SK-N-SH (cell line): ENCODE data around the gene MAP3K4. TPM values are rescaled to one million over a fixed set of nuclear protein-coding genes. Genes with fewer than 3 reads are reported as not detected.

Source experiments
- CTCF ChIA-PET: fragments of 300-600, 350-600 bp; formaldehyde crosslinking; extraction: SDS; loops from one replicate; lab custom pipeline; 2021; lab: Yijun Ruan, JAX
- POLR2A ChIA-PET: fragments of 350-600 bp; sonication (Branson Sonifier 250); formaldehyde crosslinking; extraction: SDS; loops from one replicate; lab custom pipeline; 2020; ENCODE audit warnings: antibody characterized with exemption, inconsistent platforms; lab: Yijun Ruan, JAX
- DNase-seq: peaks from one replicate; pipeline ENCODE4 v3.0.0; 2012
- H2AFZ ChIP-seq: fragments of 200-600 bp; sonication (generic); 2 replicates; pipeline ENCODE4 v1.8.1; 2016; ENCODE audit warnings: antibody characterized with exemption, mild to moderate bottlenecking, low read depth
- H3F3A ChIP-seq: fragments of 200-600 bp; sonication (generic); replicated peaks from 2 replicates; pipeline ENCODE3; 2016; ENCODE audit warnings: antibody characterized with exemption, mild to moderate bottlenecking; ENCODE audit not compliant: insufficient read depth
- H3K27ac ChIP-seq, 2 experiments: fragments of 200-500 bp in 1 of 2; fragments of 200-600 bp in 1 of 2; sonication (Bioruptor generic) in 1 of 2; sonication (generic), shearing (Covaris generic) in 1 of 2; 2 replicates each; pipeline versions ENCODE4 v1.5.1 to v1.6.1; 2014 to 2016; ENCODE audit warnings: low read depth in 2 of 2, inconsistent platforms in 1 of 2, low read length in 1 of 2, mild to moderate bottlenecking in 1 of 2, mixed read lengths in 1 of 2
- H3K27me3 ChIP-seq: fragments of 200-600 bp; sonication (generic), shearing (Covaris generic); 2 replicates; pipeline ENCODE4 v1.6.1; 2016; ENCODE audit warnings: mixed run types; ENCODE audit not compliant: insufficient read depth
- H3K36me3 ChIP-seq, 2 experiments: fragments of 200-500 bp in 1 of 2; fragments of 200-600 bp in 1 of 2; sonication (Bioruptor generic) in 1 of 2; sonication (generic) in 1 of 2; replicated peaks in 1 of 2; 2 replicates each; pipeline versions ENCODE3 to v1.5.1; 2014 to 2016; ENCODE audit warnings: low read length in 1 of 2, mild to moderate bottlenecking in 1 of 2; ENCODE audit not compliant: insufficient read depth in 2 of 2, control insufficient read depth in 1 of 2
- H3K4me1 ChIP-seq, 2 experiments: fragments of 200-500 bp in 1 of 2; fragments of 200-600 bp in 1 of 2; sonication (Bioruptor generic) in 1 of 2; sonication (generic), shearing (Covaris generic) in 1 of 2; 2 replicates each; pipeline versions ENCODE4 v1.5.1 to v1.6.1; 2014 to 2016; ENCODE audit warnings: low read depth in 1 of 2, low read length in 1 of 2, mixed run types in 1 of 2; ENCODE audit not compliant: insufficient read depth in 2 of 2, control insufficient read depth in 1 of 2
- H3K4me2 ChIP-seq: fragments of 200-600 bp; sonication (generic), shearing (Covaris generic); 2 replicates; pipeline ENCODE4 v1.6.1; 2017; ENCODE audit warnings: mixed run types
- H3K4me3 ChIP-seq, 2 experiments: fragments of 200-500 bp in 1 of 2; fragments of 200-600 bp in 1 of 2; sonication (Bioruptor generic) in 1 of 2; sonication (generic), shearing (Covaris generic) in 1 of 2; 2 replicates each; pipeline versions ENCODE4 v1.5.1 to v1.8.1; 2014 to 2016; ENCODE audit warnings: low read depth in 2 of 2, inconsistent platforms in 1 of 2, low read length in 1 of 2, mild to moderate bottlenecking in 1 of 2, mixed read lengths in 1 of 2, moderate library complexity in 1 of 2
- H3K79me2 ChIP-seq: fragments of 200-600 bp; sonication (generic); 2 replicates; pipeline ENCODE4 v1.8.1; 2017; ENCODE audit warnings: mild to moderate bottlenecking; ENCODE audit not compliant: insufficient read depth
- H3K9ac ChIP-seq: fragments of 200-600 bp; sonication (generic); 2 replicates; pipeline ENCODE4 v1.6.1; 2017; ENCODE audit warnings: mixed run types
- H3K9me2 ChIP-seq: fragments of 200-600 bp; sonication (generic); 2 replicates; pipeline ENCODE4 v1.6.1; 2017; ENCODE audit warnings: mixed run types
- H3K9me3 ChIP-seq: fragments of 200-600 bp; sonication (generic); 2 replicates; pipeline ENCODE4 v1.6.1; 2017; ENCODE audit warnings: mixed run types, mild to moderate bottlenecking, moderate library complexity
- H4K20me1 ChIP-seq: fragments of 200-600 bp; sonication (generic); 2 replicates; pipeline ENCODE4 v1.6.1; 2017; ENCODE audit warnings: mild to moderate bottlenecking, mixed run types; ENCODE audit not compliant: insufficient read depth
- CHD2 ChIP-seq: fragments of 150-350 bp; IDR thresholded peaks from 2 replicates; pipeline ENCODE4 v1.6.1; 2018; ENCODE audit warnings: low read length; ENCODE audit not compliant: partially characterized antibody
- CTCF ChIP-seq: fragments of 200-600 bp; sonication (generic); IDR thresholded peaks from 2 replicates; pipeline ENCODE4 v1.6.1; 2017; ENCODE audit warnings: antibody characterized with exemption, mild to moderate bottlenecking, moderate library complexity
- ELF1 ChIP-seq: IDR thresholded peaks from 2 replicates; pipeline ENCODE4 v1.4.0; 2012
- EZH2phosphoT487 ChIP-seq: fragments of 200-600 bp; sonication (generic); IDR thresholded peaks from 2 replicates; pipeline ENCODE4 v1.6.1; 2017; ENCODE audit warnings: low read depth, mixed run types, mild to moderate bottlenecking, antibody characterized with exemption, moderate library complexity, borderline replicate concordance
- FOXJ3 ChIP-seq: sonication (generic); formaldehyde crosslinking; IDR thresholded peaks from 2 replicates; pipeline ENCODE4 v1.5.1; 2020; ENCODE audit warnings: mild to moderate bottlenecking, missing genetic modification reagents
- FOXM1 ChIP-seq: IDR thresholded peaks from 2 replicates; pipeline ENCODE4 v1.4.0; 2012; ENCODE audit warnings: low read depth, mild to moderate bottlenecking
- GABPA ChIP-seq: IDR thresholded peaks from 2 replicates; pipeline ENCODE4 v1.4.0; 2012; ENCODE audit warnings: low read depth, mild to moderate bottlenecking
- IRF3 ChIP-seq: fragments of 150-350 bp; IDR thresholded peaks from 2 replicates; pipeline ENCODE4 v1.6.1; 2016; ENCODE audit warnings: mild to moderate bottlenecking, low read depth, low read length
- NFIC ChIP-seq: IDR thresholded peaks from 2 replicates; pipeline ENCODE4 v1.4.0; 2012; ENCODE audit warnings: borderline replicate concordance
- RAD21 ChIP-seq: IDR thresholded peaks from 2 replicates; pipeline ENCODE4 v1.6.1; 2012; ENCODE audit warnings: mild to moderate bottlenecking, low read length
- RCOR1 ChIP-seq: fragments of 150-350 bp; IDR thresholded peaks from 2 replicates; pipeline ENCODE4 v1.6.1; 2017; ENCODE audit warnings: antibody characterized with exemption, low read length
- RFX5 ChIP-seq: IDR thresholded peaks from 2 replicates; pipeline ENCODE4 v1.6.1; 2012; ENCODE audit warnings: mild to moderate bottlenecking, improper control_type of control experiment, low read length
- RXRA ChIP-seq: IDR thresholded peaks from 2 replicates; pipeline ENCODE4 v1.4.0; 2012; ENCODE audit warnings: low read depth, mild to moderate bottlenecking, borderline replicate concordance
- SIN3A ChIP-seq: IDR thresholded peaks from 2 replicates; pipeline ENCODE4 v1.6.1; 2012; ENCODE audit warnings: low read depth, mild to moderate bottlenecking, low read length, moderate library complexity, borderline replicate concordance
- SMC3 ChIP-seq: IDR thresholded peaks from 2 replicates; pipeline ENCODE4 v1.6.1; 2012; ENCODE audit warnings: low read depth, low read length, improper control_type of control experiment
- TEAD4 ChIP-seq: IDR thresholded peaks from 2 replicates; pipeline ENCODE4 v1.4.0; 2012; ENCODE audit warnings: mild to moderate bottlenecking, borderline replicate concordance; ENCODE audit not compliant: insufficient read depth
- USF1 ChIP-seq: IDR thresholded peaks from 2 replicates; pipeline ENCODE4 v1.4.0; 2012; ENCODE audit warnings: low read depth, borderline replicate concordance
- YY1 ChIP-seq: IDR thresholded peaks from 2 replicates; pipeline ENCODE4 v1.4.0; 2012; ENCODE audit warnings: low read depth, mild to moderate bottlenecking
- polyA plus RNA-seq, 3 experiments: library from polyadenylated mRNA; depleted of rRNA; stranded (reverse); fragments of >200 nt; gene quantifications; 2 replicates each; pipeline ENCODE4 v1.2.3, GENCODE V29; 2012
- TF ChIP-seq, protein P1 (sequence below): IDR thresholded peaks from 2 replicates; pipeline ENCODE4 v1.6.1; 2012; ENCODE audit warnings: mild to moderate bottlenecking, low read depth, low read length, moderate library complexity

MAP3K4 gene
- polyA plus RNA-seq, 1 of the 3 experiments (the other 2 are of a cell fraction), result 6.8 TPM

DNA sequence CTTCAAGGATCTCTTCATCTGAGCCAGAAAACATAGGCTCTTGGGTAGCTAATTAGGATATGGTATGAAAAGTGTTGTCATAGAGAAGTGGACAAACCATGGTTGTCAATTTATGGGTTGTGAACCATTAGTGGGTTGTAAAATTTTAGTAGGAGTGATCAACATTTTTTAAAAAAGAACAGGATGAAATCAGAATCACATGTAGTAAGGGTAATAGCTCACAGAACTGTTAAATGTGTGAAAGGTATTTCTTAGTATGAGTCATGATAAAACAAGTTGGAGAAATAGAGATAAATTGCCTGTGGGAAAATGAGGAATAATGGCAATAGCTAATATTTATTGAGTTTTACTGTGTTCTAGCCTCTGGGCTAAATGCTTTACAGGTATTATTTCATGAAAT lies 113.4 kb downstream of the MAP3K4 start:
- CTCF ChIA-PET, result interaction anchor here (1.2 to 1.6 kb wide), 2 partner anchors 113 to 269 kb away, joined by 3 to 6 read pairs; no protein-coding TSS in a partner anchor
- no peaks in the 10 kb centered on the region for H3K27me3 ChIP-seq
- DNase-seq, result no peak
- no peak overlapping the region for H2AFZ ChIP-seq
- no peak overlapping the region for H3K9ac ChIP-seq
- H3F3A ChIP-seq, result no peaks in the 10 kb centered on the region
- POLR2A ChIA-PET, result no interaction called here
- no peak overlapping the region for H3K4me3 ChIP-seq
- no peaks in the 10 kb centered on the region for H3K9me3 ChIP-seq
- H3K79me2 ChIP-seq, result no peaks in the 10 kb centered on the region
- H3K36me3 ChIP-seq, result peaks cover 40 to 55% of the 10 kb centered on the region in 2 experiments
- no peak overlapping the region for H3K4me2 ChIP-seq
- H3K9me2 ChIP-seq, result no peaks in the 10 kb centered on the region
- no peak overlapping the region for H3K27ac ChIP-seq
- H3K4me1 ChIP-seq, result peaks cover 0 to 7% of the 10 kb centered on the region in 2 experiments; a peak in 1 of 4 replicates
- TF ChIP-seq FOXM1 (no peak), CHD2 (no peak), RAD21 (no peak), NFIC (no peak), SIN3A (no peak), EZH2phosphoT487 (no peak), GABPA (no peak), FOXJ3 (no peak), RCOR1 (no peak), ELF1 (no peak), YY1 (no peak), IRF3 (no peak), TEAD4 (no peak), RXRA (no peak), USF1 (no peak), CTCF (no peak), RFX5 (no peak), SMC3 (no peak)
- TF ChIP-seq, protein P1, sequence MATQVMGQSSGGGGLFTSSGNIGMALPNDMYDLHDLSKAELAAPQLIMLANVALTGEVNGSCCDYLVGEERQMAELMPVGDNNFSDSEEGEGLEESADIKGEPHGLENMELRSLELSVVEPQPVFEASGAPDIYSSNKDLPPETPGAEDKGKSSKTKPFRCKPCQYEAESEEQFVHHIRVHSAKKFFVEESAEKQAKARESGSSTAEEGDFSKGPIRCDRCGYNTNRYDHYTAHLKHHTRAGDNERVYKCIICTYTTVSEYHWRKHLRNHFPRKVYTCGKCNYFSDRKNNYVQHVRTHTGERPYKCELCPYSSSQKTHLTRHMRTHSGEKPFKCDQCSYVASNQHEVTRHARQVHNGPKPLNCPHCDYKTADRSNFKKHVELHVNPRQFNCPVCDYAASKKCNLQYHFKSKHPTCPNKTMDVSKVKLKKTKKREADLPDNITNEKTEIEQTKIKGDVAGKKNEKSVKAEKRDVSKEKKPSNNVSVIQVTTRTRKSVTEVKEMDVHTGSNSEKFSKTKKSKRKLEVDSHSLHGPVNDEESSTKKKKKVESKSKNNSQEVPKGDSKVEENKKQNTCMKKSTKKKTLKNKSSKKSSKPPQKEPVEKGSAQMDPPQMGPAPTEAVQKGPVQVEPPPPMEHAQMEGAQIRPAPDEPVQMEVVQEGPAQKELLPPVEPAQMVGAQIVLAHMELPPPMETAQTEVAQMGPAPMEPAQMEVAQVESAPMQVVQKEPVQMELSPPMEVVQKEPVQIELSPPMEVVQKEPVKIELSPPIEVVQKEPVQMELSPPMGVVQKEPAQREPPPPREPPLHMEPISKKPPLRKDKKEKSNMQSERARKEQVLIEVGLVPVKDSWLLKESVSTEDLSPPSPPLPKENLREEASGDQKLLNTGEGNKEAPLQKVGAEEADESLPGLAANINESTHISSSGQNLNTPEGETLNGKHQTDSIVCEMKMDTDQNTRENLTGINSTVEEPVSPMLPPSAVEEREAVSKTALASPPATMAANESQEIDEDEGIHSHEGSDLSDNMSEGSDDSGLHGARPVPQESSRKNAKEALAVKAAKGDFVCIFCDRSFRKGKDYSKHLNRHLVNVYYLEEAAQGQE, result no peak
- H4K20me1 ChIP-seq, result no peaks in the 10 kb centered on the region
